Tibial nerve (tissue), 4 donors: ENCODE data around the gene WDR70. TPM values are rescaled to one million over a fixed set of nuclear protein-coding genes. Genes with fewer than 3 reads are reported as not detected.

Source experiments
- DNase-seq, 2 donors: peaks; one replicate each; pipeline ENCODE4 v3.0.0-alpha.2; 2019; ENCODE audit warnings: low spot score in 2 of 2
- H3K27ac ChIP-seq, 4 donors: fragments of 200-600 bp; sonication (generic) in 3 of 4; one replicate each; pipeline ENCODE4 v1.5.1; 2017 to 2019; ENCODE audit warnings: mild to moderate bottlenecking in 1 of 4
- H3K27me3 ChIP-seq, 2 donors: fragments of 200-600 bp; sonication (generic) in 1 of 2; one replicate each; pipeline versions ENCODE4 v1.5.1 to v1.6.0; 2017 to 2019
- H3K36me3 ChIP-seq, 3 donors: fragments of 200-600 bp; sonication (generic); one replicate each; pipeline ENCODE4 v1.5.1; 2018 to 2019
- H3K4me1 ChIP-seq, 4 donors: fragments of 200-600 bp; sonication (generic) in 3 of 4; one replicate each; pipeline ENCODE4 v1.5.1; 2017 to 2019
- H3K4me3 ChIP-seq, 4 donors: fragments of 200-600 bp; sonication (generic) in 3 of 4; one replicate each; pipeline ENCODE4 v1.5.1; 2017 to 2019; ENCODE audit warnings: mild to moderate bottlenecking in 1 of 4, moderate library complexity in 1 of 4
- H3K9me3 ChIP-seq, 4 donors: fragments of 200-600 bp; sonication (generic) in 3 of 4; one replicate each; pipeline ENCODE4 v1.5.1; 2017 to 2019
- CTCF ChIP-seq, 5 experiments: fragments of 200-600 bp in 3 of 5; fragments of 450-650 bp in 2 of 5; sonication (generic) in 3 of 5; IDR thresholded peaks; one replicate each; pipeline ENCODE4 v1.5.1; 2016 to 2019; ENCODE audit warnings: antibody characterized with exemption in 5 of 5, mild to moderate bottlenecking in 3 of 5, moderate library complexity in 2 of 5
- EP300 ChIP-seq, 2 donors: sonication (generic); formaldehyde crosslinking; IDR thresholded peaks; one replicate each; pipeline ENCODE4 v1.6.1; 2017; ENCODE audit warnings: antibody characterized with exemption in 2 of 2, mild to moderate bottlenecking in 1 of 2
- POLR2A ChIP-seq, 2 donors: fragments of 450-650 bp; IDR thresholded peaks; one replicate each; pipeline ENCODE4 v1.6.1; 2017; ENCODE audit warnings: antibody characterized with exemption in 2 of 2, mild to moderate bottlenecking in 2 of 2, moderate library complexity in 2 of 2
- WGBS, 2 donors: methylation state at CpG; one replicate each; pipeline ENCODE4 v1.1.5; 2018; 5-methylcytosine and 5-hydroxymethylcytosine counted together
- total RNA-seq, 4 donors: library from RNA; depleted of rRNA; stranded (reverse); fragments of >200 nt; gene quantifications; one replicate each; pipeline ENCODE4 v1.1.0, GENCODE V29; 2016

Gene WDR70
- total RNA-seq, 4 donors from 2014 or later, result 35.1 to 68.6 (median 47.4) TPM

GRCh38 chr5:37662362-37662761, 283.2 kb downstream of the WDR70 start:
- Histone ChIP-seq H3K4me3 (no peak overlapping the region), H3K36me3 (no peaks in the 10 kb centered on the region), H3K27me3 (no peaks in the 10 kb centered on the region), H3K4me1 (peaks cover 0 to 32% (median 4%) of the 10 kb centered on the region in 4 donors), H3K27ac (peak overlapping the region in 1 of 4 donors; percentile 47), H3K9me3 (no peaks in the 10 kb centered on the region)
- 69 to 76% methylated on average over 3 of the region's 3 CpGs for WGBS, 2 donors
- DNase-seq, result no peak
- TF ChIP-seq EP300 (IDR thresholded peaks at IDR 0.05) (no peak), CTCF (IDR thresholded peaks at IDR 0.05) (no peak), POLR2A (IDR thresholded peaks at IDR 0.05) (no peak)

GRCh38 chr5:37662789-37663485, 283.8 kb downstream of the WDR70 start:
- peaks cover 0 to 32% (median 4%) of the 10 kb centered on the region in 4 donors for H3K4me1 ChIP-seq
- no peaks in the 10 kb centered on the region for H3K27me3 ChIP-seq
- peak overlapping the region in 2 of 4 donors; percentile 8 to 47 for H3K27ac ChIP-seq
- no peaks in the 10 kb centered on the region for H3K9me3 ChIP-seq
- DNase-seq, result no peak
- no peak overlapping the region for H3K4me3 ChIP-seq
- WGBS, 2 donors, result 48 to 55% methylated on average over 5 of the region's 5 CpGs
- no peak for TF ChIP-seq POLR2A (IDR thresholded peaks at IDR 0.05)
- no peak for TF ChIP-seq EP300 (IDR thresholded peaks at IDR 0.05)
- TF ChIP-seq CTCF (IDR thresholded peaks at IDR 0.05), result no peak
- no peaks in the 10 kb centered on the region for H3K36me3 ChIP-seq

- Histone ChIP-seq H3K27me3 (no peaks in the 10 kb centered on the region), H3K27ac (peak overlapping the region in 2 of 4 donors; percentile 8 to 26), H3K4me1 (peaks cover 0 to 29% (median 4%) of the 10 kb centered on the region in 4 donors), H3K9me3 (no peaks in the 10 kb centered on the region), H3K4me3 (no peak overlapping the region), H3K36me3 (no peaks in the 10 kb centered on the region)
- DNase-seq, result no peak
- no peak for TF ChIP-seq EP300 (IDR thresholded peaks at IDR 0.05)
- TF ChIP-seq CTCF (IDR thresholded peaks at IDR 0.05), result no peak
- no peak for TF ChIP-seq POLR2A (IDR thresholded peaks at IDR 0.05)
- WGBS, 2 donors, result 85 to 92% methylated on average over 5 of the region's 5 CpGs
These were observed 284.4 kb downstream of the WDR70 start for GRCh38 chr5:37663538-37663937.

GRCh38 chr5:37664551-37664950, 285.4 kb downstream of the WDR70 start:
- H3K9me3 ChIP-seq, result no peaks in the 10 kb centered on the region
- DNase-seq, result no peak

More at GRCh38 chr5:37664551-37664950, 285.4 kb downstream of the WDR70 start:
- WGBS, 2 donors, result 89 to 100% methylated on average over 1 of the region's 1 CpG
- H3K36me3 ChIP-seq, result no peaks in the 10 kb centered on the region
- H3K4me3 ChIP-seq, result no peak overlapping the region
- TF ChIP-seq CTCF (IDR thresholded peaks at IDR 0.05) (no peak), POLR2A (IDR thresholded peaks at IDR 0.05) (no peak), EP300 (IDR thresholded peaks at IDR 0.05) (no peak)
- peaks cover 0 to 29% (median 4%) of the 10 kb centered on the region in 4 donors for H3K4me1 ChIP-seq
- no peaks in the 10 kb centered on the region for H3K27me3 ChIP-seq
- H3K27ac ChIP-seq, result no peak overlapping the region
